GM23338 (cell line): Measurements from ENCODE around the gene OTOP2. TPM values are rescaled to one million over a fixed set of nuclear protein-coding genes. Genes with fewer than 3 reads are reported as not detected.

Experiments
- ATAC-seq: fragments of 200-7000 bp; cut with Tn5 transposase; 3 replicates; pipeline ENCODE4 v1.9.1; 2020
- DNase-seq: peaks from one replicate; pipeline ENCODE4 v3.0.0-alpha.2; 2015; ENCODE audit warnings: low spot score
- H2AFZ ChIP-seq: fragments of 200-600 bp; sonication (generic); 2 replicates; pipeline ENCODE4 v1.8.0; 2016; ENCODE audit warnings: antibody characterized with exemption, mild to moderate bottlenecking, moderate library complexity
- H3F3A ChIP-seq: fragments of 200-600 bp; sonication (generic); replicated peaks from 2 replicates; pipeline ENCODE4 v1.8.0; 2017; ENCODE audit warnings: antibody characterized with exemption, mixed run types, low read depth
- H3K27ac ChIP-seq: fragments of 200-600 bp; sonication (generic); 2 replicates; pipeline ENCODE4 v1.6.1; 2016; ENCODE audit warnings: low read depth
- H3K27me3 ChIP-seq: fragments of 200-600 bp; sonication (generic); 2 replicates; pipeline ENCODE4 v1.8.0; 2016; ENCODE audit warnings: mild to moderate bottlenecking, mixed run types, moderate library complexity; ENCODE audit not compliant: insufficient read depth
- H3K36me3 ChIP-seq: fragments of 200-600 bp; sonication (generic); 2 replicates; pipeline ENCODE4 v1.8.0; 2016; ENCODE audit warnings: mild to moderate bottlenecking; ENCODE audit not compliant: insufficient read depth
- H3K4me1 ChIP-seq: fragments of 200-600 bp; sonication (generic); 2 replicates; pipeline ENCODE4 v1.8.0; 2016; ENCODE audit warnings: mild to moderate bottlenecking, moderate library complexity; ENCODE audit not compliant: insufficient read depth
- H3K4me2 ChIP-seq: fragments of 200-600 bp; sonication (generic); 2 replicates; pipeline ENCODE4 v1.7.1; 2017; ENCODE audit warnings: mixed run types
- H3K4me3 ChIP-seq: fragments of 200-600 bp; sonication (generic); 2 replicates; pipeline ENCODE4 v1.6.1; 2016; ENCODE audit warnings: mixed run types
- H3K79me2 ChIP-seq: fragments of 200-600 bp; sonication (generic); replicated peaks from 2 replicates; pipeline ENCODE4 v1.8.0; 2017; ENCODE audit warnings: mild to moderate bottlenecking; ENCODE audit not compliant: insufficient read depth
- H3K9me2 ChIP-seq: fragments of 200-600 bp; sonication (generic); 2 replicates; pipeline ENCODE4 v1.8.0; 2017; ENCODE audit not compliant: insufficient read depth
- H4K20me1 ChIP-seq: fragments of 200-600 bp; sonication (generic); replicated peaks from 2 replicates; pipeline ENCODE4 v1.8.0; 2017; ENCODE audit warnings: mild to moderate bottlenecking; ENCODE audit not compliant: insufficient read depth
- H3K27ac Mint-ChIP-seq: 2 replicates; pipeline ENCODE4 v1.8.0; 2020; ENCODE audit warnings: inconsistent platforms, mild to moderate bottlenecking, moderate library complexity, mixed read lengths
- H3K27me3 Mint-ChIP-seq: 3 replicates; pipeline ENCODE4 v1.8.0; 2022; ENCODE audit warnings: low read depth, mild to moderate bottlenecking, moderate library complexity, mixed read lengths, inconsistent platforms; ENCODE audit not compliant: insufficient read depth, poor library complexity
- H3K36me3 Mint-ChIP-seq: 3 replicates; pipeline ENCODE4 v1.8.0; 2021; ENCODE audit warnings: low read depth, mild to moderate bottlenecking, inconsistent platforms, moderate library complexity, mixed read lengths
- H3K4me1 Mint-ChIP-seq: 3 replicates; pipeline ENCODE4 v1.8.0; 2020; ENCODE audit warnings: mild to moderate bottlenecking, inconsistent platforms, mixed read lengths
- H3K4me3 Mint-ChIP-seq: 3 replicates; pipeline ENCODE4 v1.8.0; 2021; ENCODE audit warnings: moderate library complexity, mild to moderate bottlenecking, inconsistent platforms, mixed read lengths
- H3K9me3 Mint-ChIP-seq: 3 replicates; pipeline ENCODE4 v1.8.0; 2020; ENCODE audit warnings: moderate library complexity, mild to moderate bottlenecking, inconsistent platforms, mixed read lengths
- EZH2 ChIP-seq: fragments of 200-600 bp; sonication (generic); IDR thresholded peaks from one replicate; pipeline ENCODE4 v1.8.0; 2017; ENCODE audit warnings: antibody characterized with exemption, mild to moderate bottlenecking, low read depth; ENCODE audit not compliant: unreplicated experiment
- JUNB ChIP-seq: IDR thresholded peaks from one replicate; pipeline ENCODE4 v1.6.1; 2016; ENCODE audit warnings: antibody characterized with exemption; ENCODE audit not compliant: unreplicated experiment
- POLR2AphosphoS5 ChIP-seq: IDR thresholded peaks from 2 replicates; pipeline ENCODE4 v1.6.1; 2016; ENCODE audit warnings: antibody characterized with exemption, low read depth
- polyA plus RNA-seq: library from polyadenylated mRNA; unstranded; fragments of >200 nt; fragmentation: Nextera tagmentation; extraction: Ambion mirVana; gene quantifications from 2 replicates; pipeline ENCODE4 v1.2.1, GENCODE V29; 2016
- total RNA-seq: library from RNA; depleted of rRNA; stranded (reverse); fragments of >200 nt; shearing (Covaris generic); gene quantifications from 2 replicates; pipeline ENCODE4 v1.2.3, GENCODE V29; 2014
- TF ChIP-seq, protein P1 (sequence below): fragments of 250-450 bp; sonication (Bioruptor Pico); IDR thresholded peaks from 2 replicates; pipeline ENCODE4 v1.5.0; 2020; ENCODE audit warnings: mild to moderate bottlenecking, moderate library complexity
- TF ChIP-seq, protein P2 (sequence below), 2 experiments: fragments of 200-600 bp in 1 of 2; sonication (generic) in 1 of 2; conservative IDR thresholded peaks; 2 replicates each; pipeline versions ENCODE4 v1.5.1 to v1.6.1; 2016 to 2017; ENCODE audit warnings: antibody characterized with exemption in 2 of 2, low read depth in 2 of 2, mild to moderate bottlenecking in 2 of 2, moderate library complexity in 1 of 2
- TF ChIP-seq, protein P3 (sequence below): IDR thresholded peaks from one replicate; pipeline ENCODE4 v1.6.1; 2018; ENCODE audit warnings: antibody characterized with exemption; ENCODE audit not compliant: unreplicated experiment

The OTOP2 gene
- total and polyA plus RNA-seq, 2 experiments from 2014 or later = not detected

DNA sequence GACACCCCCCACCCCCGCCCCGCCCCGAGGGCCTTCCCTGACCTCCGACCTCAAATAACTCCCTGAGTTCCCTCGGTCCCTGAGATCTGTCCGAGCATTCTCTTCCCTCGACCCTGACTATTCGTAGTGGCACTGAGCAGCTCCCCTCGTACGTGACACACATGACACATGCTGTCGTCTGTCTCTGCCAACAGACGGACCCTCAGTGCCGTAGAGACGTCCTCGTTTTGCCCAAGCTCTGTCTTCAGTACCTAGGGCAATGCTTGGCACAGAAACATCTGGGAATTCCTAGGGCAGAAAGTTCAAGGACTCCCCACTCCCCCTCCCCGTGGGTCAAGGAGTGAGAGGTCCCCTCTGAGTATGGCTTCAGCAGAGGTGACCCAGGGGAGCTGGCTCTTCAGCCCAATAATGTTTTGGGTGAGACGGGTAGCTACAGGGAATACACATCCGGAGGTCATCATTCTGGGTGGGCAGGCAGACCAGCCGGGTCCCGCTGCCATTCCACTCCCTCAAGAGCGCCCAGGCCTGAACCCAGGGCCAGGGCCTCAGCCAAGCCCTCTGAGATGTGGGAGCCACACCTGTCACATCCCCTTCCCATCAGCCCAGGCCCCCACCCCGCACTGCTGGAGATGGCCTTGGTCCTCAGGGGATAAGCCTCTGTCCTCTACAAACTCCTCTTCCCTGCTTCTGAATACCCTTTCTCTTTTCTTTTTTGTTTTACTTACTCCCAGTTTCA is 30.0 kb upstream of the OTOP2 start (continued):
- TF ChIP-seq, protein P1, sequence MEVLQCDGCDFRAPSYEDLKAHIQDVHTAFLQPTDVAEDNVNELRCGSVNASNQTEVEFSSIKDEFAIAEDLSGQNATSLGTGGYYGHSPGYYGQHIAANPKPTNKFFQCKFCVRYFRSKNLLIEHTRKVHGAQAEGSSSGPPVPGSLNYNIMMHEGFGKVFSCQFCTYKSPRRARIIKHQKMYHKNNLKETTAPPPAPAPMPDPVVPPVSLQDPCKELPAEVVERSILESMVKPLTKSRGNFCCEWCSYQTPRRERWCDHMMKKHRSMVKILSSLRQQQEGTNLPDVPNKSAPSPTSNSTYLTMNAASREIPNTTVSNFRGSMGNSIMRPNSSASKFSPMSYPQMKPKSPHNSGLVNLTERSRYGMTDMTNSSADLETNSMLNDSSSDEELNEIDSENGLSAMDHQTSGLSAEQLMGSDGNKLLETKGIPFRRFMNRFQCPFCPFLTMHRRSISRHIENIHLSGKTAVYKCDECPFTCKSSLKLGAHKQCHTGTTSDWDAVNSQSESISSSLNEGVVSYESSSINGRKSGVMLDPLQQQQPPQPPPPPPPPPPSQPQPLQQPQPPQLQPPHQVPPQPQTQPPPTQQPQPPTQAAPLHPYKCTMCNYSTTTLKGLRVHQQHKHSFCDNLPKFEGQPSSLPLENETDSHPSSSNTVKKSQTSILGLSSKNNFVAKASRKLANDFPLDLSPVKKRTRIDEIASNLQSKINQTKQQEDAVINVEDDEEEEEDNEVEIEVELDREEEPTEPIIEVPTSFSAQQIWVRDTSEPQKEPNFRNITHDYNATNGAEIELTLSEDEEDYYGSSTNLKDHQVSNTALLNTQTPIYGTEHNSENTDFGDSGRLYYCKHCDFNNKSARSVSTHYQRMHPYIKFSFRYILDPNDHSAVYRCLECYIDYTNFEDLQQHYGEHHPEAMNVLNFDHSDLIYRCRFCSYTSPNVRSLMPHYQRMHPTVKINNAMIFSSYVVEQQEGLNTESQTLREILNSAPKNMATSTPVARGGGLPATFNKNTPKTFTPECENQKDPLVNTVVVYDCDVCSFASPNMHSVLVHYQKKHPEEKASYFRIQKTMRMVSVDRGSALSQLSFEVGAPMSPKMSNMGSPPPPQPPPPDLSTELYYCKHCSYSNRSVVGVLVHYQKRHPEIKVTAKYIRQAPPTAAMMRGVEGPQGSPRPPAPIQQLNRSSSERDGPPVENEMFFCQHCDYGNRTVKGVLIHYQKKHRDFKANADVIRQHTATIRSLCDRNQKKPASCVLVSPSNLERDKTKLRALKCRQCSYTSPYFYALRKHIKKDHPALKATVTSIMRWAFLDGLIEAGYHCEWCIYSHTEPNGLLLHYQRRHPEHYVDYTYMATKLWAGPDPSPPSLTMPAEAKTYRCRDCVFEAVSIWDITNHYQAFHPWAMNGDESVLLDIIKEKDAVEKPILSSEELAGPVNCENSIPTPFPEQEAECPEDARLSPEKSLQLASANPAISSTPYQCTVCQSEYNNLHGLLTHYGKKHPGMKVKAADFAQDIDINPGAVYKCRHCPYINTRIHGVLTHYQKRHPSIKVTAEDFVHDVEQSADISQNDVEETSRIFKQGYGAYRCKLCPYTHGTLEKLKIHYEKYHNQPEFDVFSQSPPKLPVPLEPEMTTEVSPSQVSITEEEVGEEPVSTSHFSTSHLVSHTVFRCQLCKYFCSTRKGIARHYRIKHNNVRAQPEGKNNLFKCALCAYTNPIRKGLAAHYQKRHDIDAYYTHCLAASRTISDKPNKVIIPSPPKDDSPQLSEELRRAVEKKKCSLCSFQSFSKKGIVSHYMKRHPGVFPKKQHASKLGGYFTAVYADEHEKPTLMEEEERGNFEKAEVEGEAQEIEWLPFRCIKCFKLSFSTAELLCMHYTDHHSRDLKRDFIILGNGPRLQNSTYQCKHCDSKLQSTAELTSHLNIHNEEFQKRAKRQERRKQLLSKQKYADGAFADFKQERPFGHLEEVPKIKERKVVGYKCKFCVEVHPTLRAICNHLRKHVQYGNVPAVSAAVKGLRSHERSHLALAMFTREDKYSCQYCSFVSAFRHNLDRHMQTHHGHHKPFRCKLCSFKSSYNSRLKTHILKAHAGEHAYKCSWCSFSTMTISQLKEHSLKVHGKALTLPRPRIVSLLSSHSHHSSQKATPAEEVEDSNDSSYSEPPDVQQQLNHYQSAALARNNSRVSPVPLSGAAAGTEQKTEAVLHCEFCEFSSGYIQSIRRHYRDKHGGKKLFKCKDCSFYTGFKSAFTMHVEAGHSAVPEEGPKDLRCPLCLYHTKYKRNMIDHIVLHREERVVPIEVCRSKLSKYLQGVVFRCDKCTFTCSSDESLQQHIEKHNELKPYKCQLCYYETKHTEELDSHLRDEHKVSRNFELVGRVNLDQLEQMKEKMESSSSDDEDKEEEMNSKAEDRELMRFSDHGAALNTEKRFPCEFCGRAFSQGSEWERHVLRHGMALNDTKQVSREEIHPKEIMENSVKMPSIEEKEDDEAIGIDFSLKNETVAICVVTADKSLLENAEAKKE (CRISPR knock-in tag) = no peak

DNA sequence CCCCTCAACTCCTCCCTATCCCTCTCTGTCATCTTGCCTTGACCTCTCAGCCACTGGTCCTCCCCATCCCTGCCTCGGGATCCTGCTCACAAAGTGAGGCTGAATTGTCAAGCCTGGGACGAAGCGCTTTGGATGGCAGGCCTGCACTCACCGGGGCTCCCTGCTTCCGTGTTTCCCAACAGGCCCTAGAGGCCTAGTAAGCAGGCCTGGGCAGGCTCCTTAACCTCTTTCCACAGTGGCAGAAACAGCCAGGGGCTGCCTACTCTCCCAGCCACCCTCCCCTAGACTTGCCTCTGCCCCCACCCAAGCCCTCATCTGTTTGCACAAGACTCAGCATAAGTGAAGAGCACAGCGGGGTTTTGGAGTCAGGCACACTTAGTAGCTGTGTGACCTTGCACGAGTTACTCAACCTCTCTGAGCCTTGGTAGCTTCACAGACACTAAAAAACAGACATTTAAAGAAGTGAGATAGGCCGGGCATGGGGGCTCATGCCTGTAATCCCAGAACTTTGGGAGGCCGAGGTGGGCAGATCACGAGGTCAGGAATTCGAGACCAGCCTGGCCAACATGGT is 25.6 kb upstream of the OTOP2 start:
- DNase-seq (no peak), ATAC-seq (no peak)
- H3K36me3 ChIP-seq = no peaks in the 10 kb centered on the region
- H4K20me1 ChIP-seq = no peaks in the 10 kb centered on the region
- no peaks in the 10 kb centered on the region for H3K79me2 ChIP-seq
- H3K4me3 Mint-ChIP-seq = no peak overlapping the region
- H3K27ac ChIP-seq = no peak overlapping the region
- no peaks in the 10 kb centered on the region for H3F3A ChIP-seq
- H3K27me3 Mint-ChIP-seq = peaks cover 29% of the 10 kb centered on the region
- H3K27ac Mint-ChIP-seq = no peak overlapping the region
- H2AFZ ChIP-seq = no peak overlapping the region
- no peak overlapping the region for H3K4me3 ChIP-seq
- H3K4me2 ChIP-seq = no peak overlapping the region
- no peaks in the 10 kb centered on the region for H3K9me3 Mint-ChIP-seq
- H3K36me3 Mint-ChIP-seq = no peaks in the 10 kb centered on the region
- peaks cover 7% of the 10 kb centered on the region; the same call in 2 of the 3 replicates for H3K4me1 Mint-ChIP-seq
- no peaks in the 10 kb centered on the region for H3K9me2 ChIP-seq
- no peaks in the 10 kb centered on the region for H3K4me1 ChIP-seq
- H3K27me3 ChIP-seq = peaks cover 40% of the 10 kb centered on the region
- TF ChIP-seq, protein P2, sequence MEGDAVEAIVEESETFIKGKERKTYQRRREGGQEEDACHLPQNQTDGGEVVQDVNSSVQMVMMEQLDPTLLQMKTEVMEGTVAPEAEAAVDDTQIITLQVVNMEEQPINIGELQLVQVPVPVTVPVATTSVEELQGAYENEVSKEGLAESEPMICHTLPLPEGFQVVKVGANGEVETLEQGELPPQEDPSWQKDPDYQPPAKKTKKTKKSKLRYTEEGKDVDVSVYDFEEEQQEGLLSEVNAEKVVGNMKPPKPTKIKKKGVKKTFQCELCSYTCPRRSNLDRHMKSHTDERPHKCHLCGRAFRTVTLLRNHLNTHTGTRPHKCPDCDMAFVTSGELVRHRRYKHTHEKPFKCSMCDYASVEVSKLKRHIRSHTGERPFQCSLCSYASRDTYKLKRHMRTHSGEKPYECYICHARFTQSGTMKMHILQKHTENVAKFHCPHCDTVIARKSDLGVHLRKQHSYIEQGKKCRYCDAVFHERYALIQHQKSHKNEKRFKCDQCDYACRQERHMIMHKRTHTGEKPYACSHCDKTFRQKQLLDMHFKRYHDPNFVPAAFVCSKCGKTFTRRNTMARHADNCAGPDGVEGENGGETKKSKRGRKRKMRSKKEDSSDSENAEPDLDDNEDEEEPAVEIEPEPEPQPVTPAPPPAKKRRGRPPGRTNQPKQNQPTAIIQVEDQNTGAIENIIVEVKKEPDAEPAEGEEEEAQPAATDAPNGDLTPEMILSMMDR (conservative IDR thresholded peaks at IDR 0.05; ENCODE audit: low read depth in 2 of 2) = no peak
- TF ChIP-seq, protein P3, sequence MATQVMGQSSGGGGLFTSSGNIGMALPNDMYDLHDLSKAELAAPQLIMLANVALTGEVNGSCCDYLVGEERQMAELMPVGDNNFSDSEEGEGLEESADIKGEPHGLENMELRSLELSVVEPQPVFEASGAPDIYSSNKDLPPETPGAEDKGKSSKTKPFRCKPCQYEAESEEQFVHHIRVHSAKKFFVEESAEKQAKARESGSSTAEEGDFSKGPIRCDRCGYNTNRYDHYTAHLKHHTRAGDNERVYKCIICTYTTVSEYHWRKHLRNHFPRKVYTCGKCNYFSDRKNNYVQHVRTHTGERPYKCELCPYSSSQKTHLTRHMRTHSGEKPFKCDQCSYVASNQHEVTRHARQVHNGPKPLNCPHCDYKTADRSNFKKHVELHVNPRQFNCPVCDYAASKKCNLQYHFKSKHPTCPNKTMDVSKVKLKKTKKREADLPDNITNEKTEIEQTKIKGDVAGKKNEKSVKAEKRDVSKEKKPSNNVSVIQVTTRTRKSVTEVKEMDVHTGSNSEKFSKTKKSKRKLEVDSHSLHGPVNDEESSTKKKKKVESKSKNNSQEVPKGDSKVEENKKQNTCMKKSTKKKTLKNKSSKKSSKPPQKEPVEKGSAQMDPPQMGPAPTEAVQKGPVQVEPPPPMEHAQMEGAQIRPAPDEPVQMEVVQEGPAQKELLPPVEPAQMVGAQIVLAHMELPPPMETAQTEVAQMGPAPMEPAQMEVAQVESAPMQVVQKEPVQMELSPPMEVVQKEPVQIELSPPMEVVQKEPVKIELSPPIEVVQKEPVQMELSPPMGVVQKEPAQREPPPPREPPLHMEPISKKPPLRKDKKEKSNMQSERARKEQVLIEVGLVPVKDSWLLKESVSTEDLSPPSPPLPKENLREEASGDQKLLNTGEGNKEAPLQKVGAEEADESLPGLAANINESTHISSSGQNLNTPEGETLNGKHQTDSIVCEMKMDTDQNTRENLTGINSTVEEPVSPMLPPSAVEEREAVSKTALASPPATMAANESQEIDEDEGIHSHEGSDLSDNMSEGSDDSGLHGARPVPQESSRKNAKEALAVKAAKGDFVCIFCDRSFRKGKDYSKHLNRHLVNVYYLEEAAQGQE = no peak
- no peak for TF ChIP-seq EZH2
- TF ChIP-seq JUNB = no peak
- no peak for TF ChIP-seq POLR2AphosphoS5
